ENCODE measurements around the gene PLSCR5.

The PLSCR5 gene

GRCh38 chr3:146605106-146605505, at the start of gene PLSCR5:
TSS of gene PLSCR5 (minus strand) at chr3:146605346. CDS start at chr3:146605212, 134 bp downstream.
- no peak for DNase-seq

DNA sequence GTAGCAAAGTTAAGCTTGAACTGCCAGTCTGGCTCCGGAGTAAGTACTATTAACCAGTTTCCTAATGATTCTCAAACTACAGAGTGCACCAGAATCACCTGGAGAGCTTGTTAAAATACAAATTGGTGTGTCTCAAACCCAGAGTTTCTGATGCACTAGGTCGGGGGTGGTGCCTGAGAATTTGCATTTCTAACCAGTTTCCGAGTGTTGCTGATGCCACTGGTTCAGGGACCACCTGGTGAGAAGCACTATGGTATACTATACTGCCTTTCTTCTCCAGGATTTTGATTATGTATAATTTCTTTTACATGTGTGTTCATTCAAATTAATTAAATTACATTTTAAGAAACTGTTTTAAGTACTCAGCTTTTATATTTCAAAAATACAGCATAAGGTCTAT, 48.8 kb upstream of the PLSCR5 start:
- DNase-seq, result no peak

DNA sequence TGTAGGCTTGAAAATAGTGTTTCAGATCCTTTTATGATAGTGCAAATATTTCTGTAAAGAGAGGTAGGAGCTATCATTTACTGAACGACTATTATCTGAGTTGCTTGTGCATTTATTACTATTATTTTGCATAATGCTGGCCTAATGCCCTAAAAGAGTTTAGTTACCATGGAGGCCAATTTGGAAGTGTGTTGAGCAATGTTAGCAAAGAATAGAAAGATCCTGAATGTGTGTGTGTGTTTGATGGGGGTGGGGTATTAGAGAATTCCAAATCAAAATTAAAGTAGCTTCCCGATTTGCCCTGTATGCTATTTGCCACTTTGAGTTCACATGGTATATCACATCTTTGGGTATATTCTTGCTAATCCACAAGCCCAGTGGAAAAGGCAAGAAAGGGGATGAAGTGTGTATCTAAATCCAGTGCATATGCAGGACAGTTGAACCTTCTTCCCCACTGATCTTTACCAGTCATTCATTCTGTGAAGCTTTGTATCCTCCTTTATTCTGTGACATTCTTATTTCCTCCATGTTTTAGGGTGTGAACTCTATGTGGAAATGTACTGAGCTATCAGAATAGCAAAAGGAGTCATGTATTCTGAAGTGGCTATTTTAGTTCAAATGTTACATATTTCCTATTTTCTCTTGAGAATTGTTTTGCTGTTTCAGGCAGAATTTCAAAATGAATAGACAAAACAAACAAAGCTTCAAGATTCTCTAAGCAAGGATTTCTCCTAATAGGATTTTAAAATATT, 45.7 kb upstream of the PLSCR5 start:
- no peak for DNase-seq

DNA sequence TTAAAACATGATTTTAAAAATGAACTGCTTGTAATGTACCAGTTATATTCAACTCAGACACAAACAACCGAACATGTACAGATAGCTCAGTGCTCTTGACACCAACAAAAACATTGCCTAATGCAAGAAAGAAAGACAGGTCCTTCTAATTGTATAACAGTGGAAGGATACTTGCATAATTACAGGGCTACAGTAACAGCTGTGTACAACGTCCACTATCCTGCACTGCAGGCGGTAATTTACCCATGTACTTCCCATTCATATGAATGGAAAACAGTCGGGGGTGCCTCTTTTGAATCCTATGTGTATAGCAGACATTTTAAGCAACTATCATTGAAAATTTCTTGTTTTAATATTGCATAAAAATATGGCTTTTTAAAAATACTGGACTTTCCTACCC, 41.1 kb upstream of the PLSCR5 start:
- DNase-seq, result no peak

DNA sequence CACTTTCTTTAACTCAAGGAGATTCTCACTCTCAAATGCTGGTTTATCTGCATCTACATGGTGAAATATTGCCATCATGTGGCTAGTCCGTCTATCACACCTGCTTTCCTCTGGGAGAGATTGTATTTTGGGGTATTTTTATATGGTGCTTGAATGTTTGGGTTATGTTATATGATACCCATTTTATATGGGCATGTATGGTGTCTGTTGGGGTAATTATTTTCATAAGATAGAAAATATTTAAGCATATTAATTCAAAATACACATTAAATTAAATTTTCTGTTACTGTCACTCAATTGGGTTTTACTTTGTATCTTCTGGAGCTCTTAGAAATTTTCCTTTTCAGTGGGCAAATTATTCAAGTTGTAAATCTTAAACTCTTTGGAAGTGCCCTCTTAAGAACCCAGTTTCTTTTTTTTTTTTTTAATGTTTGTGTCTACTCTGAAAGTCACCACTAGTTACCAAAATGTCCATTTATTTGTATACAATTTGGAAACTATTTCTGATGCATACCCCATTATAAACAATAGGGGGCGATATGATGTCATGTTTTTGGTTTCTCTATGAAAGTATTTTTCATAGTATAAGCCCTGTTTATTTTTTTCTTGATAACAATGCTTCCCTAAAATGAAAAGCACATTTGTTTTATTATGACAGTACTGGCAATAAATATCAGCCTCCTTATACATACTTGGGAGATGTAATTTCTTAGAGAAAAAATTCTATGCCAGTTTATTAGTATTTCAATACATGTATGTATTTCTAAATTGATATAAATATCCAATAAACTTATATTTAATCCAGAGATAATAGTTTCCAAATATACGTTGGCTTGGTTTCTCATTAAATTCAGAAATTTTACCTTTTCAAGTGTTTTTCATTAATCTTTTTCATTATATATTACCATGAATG, 36.1 kb upstream of the PLSCR5 start:
- peak in 3 of 56 donors; percentile 0 to 29 (median 5) for DNase-seq

- no peak for DNase-seq
These were observed 35.2 kb upstream of the PLSCR5 start for GRCh38 chr3:146640361-146640760.

DNA sequence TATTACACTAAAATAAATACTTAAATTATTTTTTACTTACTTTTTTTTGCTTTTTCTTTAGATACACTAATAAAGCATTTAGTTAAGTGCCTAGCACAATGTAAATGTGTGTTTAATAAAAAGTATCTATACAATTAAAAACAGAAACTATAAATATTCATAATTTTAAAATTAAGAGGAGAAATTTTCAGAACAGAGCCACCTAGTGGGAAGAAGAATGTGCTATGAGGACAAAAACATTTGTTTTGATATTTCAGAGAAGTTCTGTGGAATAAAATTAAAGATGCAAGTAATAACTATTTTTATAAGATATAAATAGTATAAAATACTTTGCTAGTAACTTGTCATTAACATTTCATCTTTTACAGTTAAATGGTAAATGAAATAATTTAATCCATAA, 33.6 kb upstream of the PLSCR5 start:
- DNase-seq, result no peak

GRCh38 chr3:146637871-146638270, 32.7 kb upstream of the PLSCR5 start:
- DNase-seq, result no peak

GRCh38 chr3:146636881-146637280, 31.7 kb upstream of the PLSCR5 start:
- no peak for DNase-seq

DNA sequence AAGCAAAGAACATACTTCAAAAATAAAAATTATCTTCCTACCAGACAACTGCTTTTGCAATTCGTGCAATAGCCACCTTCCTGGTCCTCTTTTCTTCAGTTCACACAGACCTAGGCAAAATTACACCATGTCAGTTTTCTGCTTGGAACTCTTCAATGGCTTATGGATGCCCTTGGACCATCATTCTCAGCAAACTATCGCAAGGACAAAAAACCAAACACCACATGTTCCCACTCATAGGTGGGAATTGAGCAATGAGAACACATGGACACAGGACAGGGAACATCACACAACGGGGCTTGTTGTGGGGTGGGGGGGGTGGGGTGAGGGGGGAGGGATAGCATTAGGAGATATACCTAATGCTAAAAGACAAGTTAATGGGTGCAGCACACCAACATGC, 29.2 kb upstream of the PLSCR5 start:
- DNase-seq, result no peak

DNA sequence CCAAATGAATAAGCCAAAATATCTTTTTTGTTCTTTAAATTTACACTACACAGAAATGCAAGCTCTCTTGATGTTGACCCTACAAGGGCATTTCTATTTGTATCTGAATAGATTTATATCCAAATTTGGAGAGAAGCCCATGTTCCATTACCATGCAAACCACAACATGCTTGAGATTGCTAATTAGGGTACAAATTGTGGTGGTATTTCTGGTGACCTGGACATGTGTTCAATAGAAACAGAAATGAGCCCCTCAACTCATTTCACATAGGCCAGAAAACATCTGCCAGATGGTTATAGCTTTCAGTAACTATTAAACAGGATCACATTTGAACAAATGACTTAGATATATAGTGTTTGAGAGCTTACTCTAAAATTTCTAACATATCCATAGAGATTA, 23.5 kb upstream of the PLSCR5 start:
- DNase-seq, result no peak

DNA sequence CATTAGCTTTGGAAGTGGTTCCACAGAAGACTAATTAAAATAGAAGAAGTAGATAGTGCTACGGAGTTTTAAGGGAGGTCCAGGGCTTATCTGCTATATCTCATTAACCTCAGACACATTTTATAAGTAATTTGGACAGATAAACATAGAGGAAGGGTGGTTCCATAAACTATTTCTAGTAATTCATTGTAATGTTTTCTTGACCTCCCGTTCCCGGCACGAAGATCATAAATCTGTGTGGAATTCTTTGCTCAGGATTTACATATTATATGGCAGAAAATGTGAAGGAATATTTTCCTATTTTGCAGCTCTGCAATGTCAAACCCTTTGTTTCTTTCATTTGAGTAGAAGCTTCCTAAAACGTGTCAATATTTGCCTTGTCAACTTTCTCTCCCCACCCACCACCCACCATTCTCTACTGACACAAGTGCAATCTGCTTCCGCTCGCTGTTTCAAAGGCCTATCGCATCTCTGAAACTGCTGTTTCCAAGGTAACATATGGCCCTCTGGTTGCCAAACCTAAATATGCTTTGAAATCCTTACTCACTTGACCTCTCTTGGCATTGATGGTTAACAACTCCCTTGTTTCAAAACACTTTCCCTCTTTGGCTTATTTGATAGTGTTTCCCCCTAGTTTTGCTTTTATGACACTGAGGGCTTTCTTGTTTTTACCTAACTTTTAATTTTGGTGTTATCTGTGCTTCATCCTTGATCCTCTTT, 21.4 kb upstream of the PLSCR5 start:
- no peak for DNase-seq

- DNase-seq, result no peak
These were observed 20.1 kb upstream of the PLSCR5 start for GRCh38 chr3:146625186-146625775.

DNA sequence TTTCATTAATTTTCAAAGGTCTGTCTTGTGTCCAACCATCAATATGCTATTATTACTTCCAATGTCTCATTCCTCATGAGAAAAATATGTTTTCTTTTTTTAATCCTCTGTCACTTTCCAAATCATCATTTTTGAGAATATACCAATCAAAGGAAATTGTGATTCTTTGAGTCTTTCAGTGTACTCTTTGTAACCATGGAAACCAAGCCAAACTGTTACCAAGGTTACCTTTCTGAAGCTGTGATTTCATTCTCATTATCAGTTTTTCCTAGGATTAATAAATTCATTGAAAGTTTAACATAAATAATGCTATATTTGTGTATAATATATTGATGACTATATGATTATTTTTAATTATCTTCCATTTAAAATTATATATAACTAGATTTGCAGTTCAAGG, 16.6 kb upstream of the PLSCR5 start:
- DNase-seq, result no peak

GRCh38 chr3:146612015-146612414, 6.9 kb upstream of the PLSCR5 start:
- no peak for DNase-seq

DNA sequence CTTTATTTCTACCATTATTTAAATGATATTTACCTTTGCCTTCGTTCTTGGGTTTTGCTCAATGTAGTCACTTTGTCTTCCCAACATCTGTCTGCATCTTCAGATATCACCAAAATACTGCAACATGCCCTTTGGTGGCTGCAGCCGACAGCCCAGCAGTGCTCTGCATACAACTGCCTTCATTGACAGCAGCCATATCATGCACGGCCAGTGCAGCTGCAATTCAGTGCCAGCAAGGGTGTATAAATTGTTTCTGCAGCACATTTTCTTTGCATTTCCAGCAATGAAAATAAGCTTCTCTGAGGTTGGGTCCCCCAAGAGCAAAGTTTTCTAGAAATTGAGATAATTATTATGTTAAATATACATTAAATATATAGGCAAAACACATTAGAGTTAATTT, 6.0 kb upstream of the PLSCR5 start:
- no peak for DNase-seq

DNA sequence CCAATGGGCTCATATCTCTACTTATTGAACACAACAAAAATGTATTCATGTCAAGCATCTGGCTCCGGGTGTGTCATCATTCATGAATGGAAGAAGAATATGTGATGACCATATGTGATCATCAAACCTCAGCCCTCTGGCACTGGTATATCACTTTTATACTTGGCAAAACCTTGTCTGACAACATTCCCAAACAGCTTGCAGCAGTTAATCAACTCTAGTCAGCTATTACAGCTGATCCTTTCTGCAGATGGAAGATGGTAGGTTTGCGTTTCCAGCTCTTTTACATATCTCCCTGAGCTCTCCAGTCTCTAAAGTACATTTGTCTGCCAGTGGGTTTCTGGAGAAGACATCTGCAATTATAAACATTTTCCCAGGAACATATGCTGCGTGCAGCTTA, 6.6 kb downstream of the PLSCR5 start:
- no peak for DNase-seq

DNA sequence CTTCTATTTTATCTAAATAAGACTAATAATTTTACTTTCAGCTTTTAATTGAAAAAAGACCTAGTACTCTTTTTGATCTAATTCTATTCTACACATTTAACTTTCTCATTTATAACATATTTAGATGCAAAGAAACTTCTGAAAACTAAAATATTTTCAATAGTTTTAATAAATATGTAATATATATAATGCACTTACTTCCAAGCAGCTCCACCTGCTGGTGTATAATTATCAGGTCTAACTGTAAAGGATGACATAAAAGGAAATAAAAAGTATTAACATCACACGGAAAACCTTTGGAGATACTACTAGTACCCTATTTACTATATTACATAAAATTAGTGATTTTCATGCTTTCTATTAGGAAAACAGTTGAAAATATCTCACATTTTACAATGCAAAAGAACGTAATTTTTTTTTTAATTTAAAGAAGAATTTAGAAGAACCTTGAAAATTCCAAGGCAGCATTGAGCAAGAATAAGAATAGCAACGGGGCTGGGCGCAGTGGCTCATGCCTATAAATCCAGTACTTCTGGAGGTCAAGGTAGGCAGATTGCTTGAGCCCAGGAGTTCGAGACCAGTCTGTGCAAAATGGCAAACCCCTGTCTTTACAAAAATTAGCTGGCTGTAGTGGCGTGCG, 10.2 kb downstream of the PLSCR5 start:
- no peak for DNase-seq

GRCh38 chr3:146593776-146594175, 11.4 kb downstream of the PLSCR5 start:
- DNase-seq, result no peak

DNA sequence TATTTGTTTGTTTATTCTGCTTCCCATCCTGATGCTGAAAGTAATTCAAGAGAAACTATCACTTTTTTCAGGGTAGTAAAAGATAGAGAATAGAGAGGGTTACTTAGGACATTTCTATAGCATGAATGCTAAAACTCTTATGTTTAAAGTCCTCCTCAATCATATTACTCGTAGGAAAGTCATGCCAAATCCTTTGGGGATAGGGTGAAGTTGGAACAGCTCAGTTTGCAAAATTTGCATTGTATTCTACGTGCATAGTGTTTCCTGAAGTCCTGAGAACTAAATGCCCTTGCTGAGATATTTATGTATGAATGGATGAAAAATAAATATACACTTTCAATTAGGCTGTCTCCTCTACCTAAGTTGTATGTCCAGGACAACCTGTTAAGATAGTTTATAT, 14.6 kb downstream of the PLSCR5 start:
- no peak for DNase-seq

DNA sequence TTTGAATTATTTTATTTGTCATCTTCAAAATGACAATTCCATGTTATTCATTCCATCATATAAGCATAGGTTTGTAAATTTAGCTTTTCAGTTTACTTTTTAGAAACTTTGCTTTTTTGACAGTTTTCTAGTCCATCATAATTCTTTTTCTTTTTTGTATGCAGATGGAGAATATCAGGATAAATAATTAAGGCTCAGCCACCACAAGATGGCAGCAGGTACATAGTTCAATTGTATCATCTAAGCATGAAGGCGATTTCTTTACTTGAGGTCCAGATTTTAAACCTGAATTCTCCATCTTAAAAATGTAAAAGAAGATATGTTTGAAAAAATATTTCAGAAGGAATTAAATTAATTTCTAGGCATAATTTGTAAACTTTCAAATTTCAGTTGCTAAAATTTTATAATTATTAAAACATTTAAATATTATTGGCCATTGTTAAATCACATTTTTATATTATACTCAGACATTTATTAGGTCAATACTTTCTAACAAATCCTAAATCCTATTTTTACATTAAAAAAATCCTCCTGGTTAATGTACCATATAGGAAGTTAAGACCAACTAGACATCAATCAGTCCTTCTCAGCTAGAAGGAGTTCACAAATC, 15.1 kb downstream of the PLSCR5 start:
- DNase-seq, result peak in 7 of 56 donors; percentile 0 to 54 (median 8)
